Measurements from ENCODE around the gene SLC66A2. TPM values are rescaled to one million over a fixed set of nuclear protein-coding genes. Genes with fewer than 3 reads are reported as not detected.

SLC66A2 gene
- total and polyA plus RNA-seq, 2 donors (not counting 1 experiment from before 2014, with no cell fraction given): 44.4 to 45.1 TPM

GRCh38 chr18:79870301-79871025 is 81.0 kb downstream of the SLC66A2 start:
- H3K27ac Mint-ChIP-seq: no peak overlapping the region
- no peak overlapping the region for H3K4me3 Mint-ChIP-seq
- ChIA-PET POLR2A (no interaction called here), CTCF (no interaction called here)
- Histone ChIP-seq H3K79me2 (ENCODE audit: control insufficient read depth, insufficient read depth, low read length) (no peaks in the 10 kb centered on the region), H3K27me3 (replicated peaks in 1 of 4; ENCODE audit: control extremely low read depth in 1 of 4, control insufficient read depth in 3 of 4, insufficient read depth in 4 of 4, low read length in 3 of 4) (peaks cover 0 to 4% (median 0%) of the 10 kb centered on the region in 4 experiments), H3K4me2 (replicated peaks; ENCODE audit: low read depth, low read length, poor library complexity, severe bottlenecking) (no peak overlapping the region), H3K9ac (ENCODE audit: low read length) (no peak overlapping the region), H4K20me1 (ENCODE audit: control insufficient read depth, insufficient read depth, low read length, poor library complexity, severe bottlenecking) (no peaks in the 10 kb centered on the region), H2AFZ (ENCODE audit: insufficient read depth, low read depth, low read length, poor library complexity, severe bottlenecking) (no peak overlapping the region), H3K27ac (ENCODE audit: low read length in 2 of 2) (no peak overlapping the region), H3K4me3 (ENCODE audit: control extremely low read depth in 1 of 5, extremely low read depth in 1 of 5, insufficient read depth in 1 of 5, low read depth in 2 of 5, low read length in 4 of 5) (no peak overlapping the region), H3K4me1 (ENCODE audit: control insufficient read depth in 2 of 2, insufficient read depth in 2 of 2, low read length in 2 of 2) (no peaks in the 10 kb centered on the region), H3K9me3 (ENCODE audit: control extremely low read depth in 1 of 3, control insufficient read depth in 2 of 3, insufficient read depth in 1 of 3, low read length in 2 of 3) (peaks cover 0 to 5% (median 0%) of the 10 kb centered on the region in 3 donors), H3K36me3 (replicated peaks in 1 of 2; ENCODE audit: control extremely low read depth in 1 of 2, control insufficient read depth in 1 of 2, extremely low read depth in 1 of 2, insufficient read depth in 2 of 2, low read length in 1 of 2) (no peaks in the 10 kb centered on the region)
- DNase-seq (no peak), ATAC-seq (ENCODE audit: low read depth) (no peak)
- H3K9me3 Mint-ChIP-seq (ENCODE audit: insufficient read depth): no peaks in the 10 kb centered on the region
- H3K4me1 Mint-ChIP-seq: no peaks in the 10 kb centered on the region
- 86% methylated on average over 19 of the region's 19 CpGs for WGBS (ENCODE audit: insufficient coverage)
- no peaks in the 10 kb centered on the region for H3K27me3 Mint-ChIP-seq
- TF ChIP-seq CTCF (IDR thresholded peaks at IDR 0.05) (no peak), EZH2 (IDR thresholded peaks at IDR 0.05; ENCODE audit: borderline replicate concordance, insufficient read depth, low read depth, low read length, poor library complexity, severe bottlenecking) (no peak)
- intact Hi-C loops (cut with micrococcal nuclease): no loop called here

GRCh38 chr18:79869591-79870300 is 81.7 kb downstream of the SLC66A2 start:
- H3K36me3 ChIP-seq (replicated peaks in 1 of 2; ENCODE audit: control extremely low read depth in 1 of 2, control insufficient read depth in 1 of 2, extremely low read depth in 1 of 2, insufficient read depth in 2 of 2, low read length in 1 of 2): no peaks in the 10 kb centered on the region
- no peaks in the 10 kb centered on the region for H3K9me3 Mint-ChIP-seq (ENCODE audit: insufficient read depth)
- H3K27ac ChIP-seq (ENCODE audit: low read length in 2 of 2): no peak overlapping the region
- no peak for DNase-seq
- no peaks in the 10 kb centered on the region for H3K27me3 Mint-ChIP-seq
- H2AFZ ChIP-seq (ENCODE audit: insufficient read depth, low read depth, low read length, poor library complexity, severe bottlenecking): no peak overlapping the region
- ATAC-seq (ENCODE audit: low read depth): no peak
- H3K27ac Mint-ChIP-seq: no peak overlapping the region
- no peaks in the 10 kb centered on the region for H3K4me1 Mint-ChIP-seq
- peaks cover 0 to 1% (median 0%) of the 10 kb centered on the region in 4 experiments for H3K27me3 ChIP-seq (replicated peaks in 1 of 4; ENCODE audit: control extremely low read depth in 1 of 4, control insufficient read depth in 3 of 4, insufficient read depth in 4 of 4, low read length in 3 of 4)
- CTCF ChIA-PET: no interaction called here
- POLR2A ChIA-PET: no interaction called here
- no peak overlapping the region for H3K9ac ChIP-seq (ENCODE audit: low read length)
- H3K4me3 Mint-ChIP-seq: no peak overlapping the region
- H3K4me1 ChIP-seq (ENCODE audit: control insufficient read depth in 2 of 2, insufficient read depth in 2 of 2, low read length in 2 of 2): no peaks in the 10 kb centered on the region
- no peaks in the 10 kb centered on the region for H3K79me2 ChIP-seq (ENCODE audit: control insufficient read depth, insufficient read depth, low read length)
- intact Hi-C loops (cut with micrococcal nuclease): no loop called here
- TF ChIP-seq EZH2 (IDR thresholded peaks at IDR 0.05; ENCODE audit: borderline replicate concordance, insufficient read depth, low read depth, low read length, poor library complexity, severe bottlenecking): no peak
- TF ChIP-seq CTCF (IDR thresholded peaks at IDR 0.05): no peak
- no peaks in the 10 kb centered on the region for H4K20me1 ChIP-seq (ENCODE audit: control insufficient read depth, insufficient read depth, low read length, poor library complexity, severe bottlenecking)
- WGBS (ENCODE audit: insufficient coverage): 93% methylated on average over 26 of the region's 32 CpGs
- H3K9me3 ChIP-seq (ENCODE audit: control extremely low read depth in 1 of 3, control insufficient read depth in 2 of 3, insufficient read depth in 1 of 3, low read length in 2 of 3): peaks cover 0 to 5% (median 0%) of the 10 kb centered on the region in 3 donors
- H3K4me3 ChIP-seq (ENCODE audit: control extremely low read depth in 1 of 5, extremely low read depth in 1 of 5, insufficient read depth in 1 of 5, low read depth in 2 of 5, low read length in 4 of 5): no peak overlapping the region
- no peak overlapping the region for H3K4me2 ChIP-seq (replicated peaks; ENCODE audit: low read depth, low read length, poor library complexity, severe bottlenecking)

Data from B cell (primary cell).